Muscle of back (tissue), 11 donors: ENCODE measurements around the gene GRIP2. TPM values are rescaled to one million over a fixed set of nuclear protein-coding genes. Genes with fewer than 3 reads are reported as not detected.

ENCODE experiments used
- DNase-seq, 3 donors: peaks; one replicate each; pipeline versions ENCODE4 v3.0.0 to v3.0.0-alpha.2; 2013
- polyA plus RNA-seq, 10 donors: library from polyadenylated mRNA; unstranded; fragments of 120-200 nt; gene quantifications; one replicate each; pipeline ENCODE4 v1.2.1, GENCODE V29; 2013; ENCODE audit not compliant: insufficient read length in 10 of 10

Gene GRIP2
- polyA plus RNA-seq, 10 donors: 9.5 to 33.7 (median 24.6) TPM

DNA sequence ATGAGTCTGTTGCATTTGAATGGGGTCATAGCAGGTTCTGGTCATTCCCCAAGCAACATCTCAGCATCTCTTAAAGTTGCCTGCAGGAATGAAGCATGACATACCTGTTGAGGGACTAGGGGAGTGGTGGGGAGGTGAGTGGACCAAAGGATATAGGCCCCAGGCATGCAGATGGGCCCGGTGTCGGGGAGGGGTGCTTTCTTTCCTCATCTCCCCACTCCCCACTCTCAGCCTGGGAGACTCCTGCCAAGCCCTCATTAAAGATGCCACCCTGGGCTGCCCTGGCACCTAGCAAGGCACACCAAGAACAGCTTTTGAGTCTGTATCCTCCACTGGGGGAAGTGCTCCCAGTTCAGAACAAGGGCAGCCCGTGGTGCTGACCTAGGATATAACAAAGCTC, 54.2 kb downstream of the GRIP2 start:
- DNase-seq: no peak

DNA sequence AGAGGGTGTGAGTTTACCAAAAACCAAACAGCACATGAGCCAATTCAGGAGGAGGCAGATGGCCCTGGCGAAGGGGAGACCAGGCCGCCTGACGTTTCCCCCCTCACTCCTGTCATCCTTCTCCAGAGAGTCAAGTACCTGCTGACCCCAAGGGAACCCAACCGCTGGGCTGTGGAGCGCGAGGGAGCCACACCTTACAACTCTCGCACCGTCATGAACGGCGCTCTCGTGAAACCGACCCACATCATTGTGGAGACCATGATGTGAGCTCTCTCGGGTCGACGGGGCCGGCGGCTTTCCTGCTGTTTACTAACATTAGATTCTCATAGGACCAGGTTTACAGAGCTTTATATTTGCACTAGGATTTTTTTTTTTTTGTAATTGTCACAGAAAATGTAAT, 55.4 kb downstream of the GRIP2 start:
- DNase-seq: no peak

DNA sequence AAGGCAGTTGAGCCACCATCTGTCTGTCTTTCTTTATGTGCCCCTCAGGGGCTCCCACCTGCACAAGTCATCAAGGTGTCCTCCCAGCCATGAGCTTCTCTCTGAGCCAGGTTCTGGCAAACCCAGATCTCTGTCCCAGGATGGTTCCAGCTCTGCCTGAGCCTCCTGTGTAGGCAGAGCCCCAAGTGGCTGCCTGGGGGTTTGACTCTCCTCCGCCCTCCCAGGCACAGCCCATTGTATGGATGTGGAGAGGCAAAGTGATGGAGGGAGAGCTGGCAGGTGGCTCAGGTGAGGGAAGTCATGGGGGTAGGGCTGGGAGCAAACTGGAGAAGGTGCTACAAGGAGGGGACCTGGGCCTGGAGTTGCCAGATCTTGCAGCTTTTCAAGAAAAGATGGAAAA, 56.9 kb downstream of the GRIP2 start:
- no peak for DNase-seq

- peak in 2 of 3 donors; percentile 50 to 73 for DNase-seq
Observed at GRCh38 chr3:14482271-14482721, 57.8 kb downstream of the GRIP2 start.

GRCh38 chr3:14481646-14482036, 58.5 kb downstream of the GRIP2 start:
- DNase-seq: no peak

DNA sequence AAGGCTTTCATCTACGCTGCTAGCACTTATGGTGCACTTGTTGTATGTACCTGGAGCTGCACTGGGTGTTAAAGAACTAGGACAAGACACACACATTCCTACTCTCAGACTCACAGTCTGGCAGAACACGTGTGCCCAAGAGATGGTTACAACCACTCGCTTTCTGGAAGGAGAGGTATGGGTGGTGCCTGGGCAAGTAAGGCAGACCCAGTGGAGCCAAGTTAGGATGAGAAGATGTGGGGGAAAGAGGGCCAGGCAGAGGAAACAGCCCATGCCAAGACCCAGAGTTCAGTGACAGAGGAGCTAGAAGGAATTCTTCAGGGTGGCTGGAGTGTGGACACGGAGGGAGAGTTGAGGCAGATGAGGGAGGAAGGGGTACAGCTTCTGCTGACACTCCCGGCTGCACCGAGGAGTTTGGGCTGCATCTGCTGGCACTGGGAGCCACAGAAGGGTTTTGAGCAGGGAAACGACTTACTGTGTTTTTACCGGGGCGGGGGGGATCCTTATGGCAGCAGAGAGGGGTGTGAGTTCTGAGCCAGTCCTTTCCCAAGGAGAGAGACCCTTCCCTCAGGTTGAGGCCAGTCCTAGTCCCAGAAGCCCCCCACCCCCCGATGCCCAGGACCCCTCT, 59.0 kb downstream of the GRIP2 start:
- DNase-seq: no peak

DNA sequence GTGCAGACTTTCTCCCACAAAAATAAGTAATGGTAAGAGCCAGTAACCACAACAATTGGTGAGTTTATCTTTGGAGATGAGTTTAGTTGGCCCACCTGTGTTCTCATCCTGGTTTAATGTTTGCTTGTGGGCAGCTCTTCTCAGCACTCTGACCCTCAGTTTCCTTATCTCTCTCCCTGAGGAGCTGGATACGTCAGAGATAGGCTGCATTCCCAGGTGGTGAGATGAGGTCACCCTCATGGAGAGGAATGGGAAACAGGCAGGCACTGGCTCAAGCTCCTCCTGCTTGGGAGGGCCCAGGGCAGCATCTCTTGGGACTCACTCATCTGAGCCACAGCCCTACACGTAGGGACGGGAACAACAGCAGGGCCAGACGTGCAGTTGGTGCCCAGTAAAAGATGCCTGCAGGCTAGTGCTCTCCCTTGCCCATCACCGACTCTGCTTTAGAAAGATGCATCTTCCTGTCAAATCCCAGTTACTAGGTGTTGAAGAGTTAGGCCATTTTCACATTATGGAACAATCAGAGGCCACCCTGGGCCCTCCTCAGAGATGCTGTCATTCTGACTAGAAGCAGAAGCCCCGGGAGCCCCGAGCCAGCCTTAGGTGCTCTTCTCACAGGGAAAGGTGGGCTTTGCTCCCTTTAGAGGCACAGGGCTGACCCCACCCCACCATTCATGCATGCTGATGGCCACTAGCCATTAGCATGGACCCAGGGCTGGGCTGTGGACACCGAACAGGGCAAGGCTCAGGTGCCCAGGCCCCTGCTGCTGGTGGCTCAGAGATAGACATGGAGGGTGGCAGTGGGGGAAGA, 59.7 kb downstream of the GRIP2 start:
- no peak for DNase-seq

- DNase-seq: no peak
Observed at GRCh38 chr3:14479591-14479990, 60.6 kb downstream of the GRIP2 start.

DNA sequence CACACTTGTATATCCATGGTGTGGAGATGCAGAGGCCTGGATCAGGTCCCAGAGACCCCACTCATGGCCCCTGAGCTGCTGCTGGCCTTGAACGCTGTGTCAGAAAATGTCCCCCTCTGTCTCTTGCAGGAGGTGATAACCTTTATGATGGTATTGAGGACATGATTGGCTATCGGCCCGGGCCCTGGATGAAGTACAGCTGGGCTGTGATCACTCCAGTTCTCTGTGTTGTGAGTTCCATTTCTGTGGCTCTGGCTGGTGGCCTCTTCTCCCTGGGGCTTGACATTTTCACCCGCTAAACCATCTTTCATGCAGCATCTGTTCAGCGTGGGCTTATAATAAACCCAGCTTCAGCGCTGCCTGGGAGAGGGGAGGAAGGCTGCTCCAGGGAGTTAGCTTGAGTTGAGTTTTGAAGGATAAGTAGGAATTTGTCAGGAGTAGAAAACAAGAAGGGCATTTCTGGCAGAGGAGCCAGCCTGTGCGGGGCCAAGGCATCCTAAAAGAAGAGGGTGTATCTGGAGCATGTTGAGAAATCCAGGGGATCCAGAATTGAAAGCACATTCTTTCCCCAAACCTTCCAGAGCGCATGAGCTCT, 61.1 kb downstream of the GRIP2 start:
- no peak for DNase-seq

DNA sequence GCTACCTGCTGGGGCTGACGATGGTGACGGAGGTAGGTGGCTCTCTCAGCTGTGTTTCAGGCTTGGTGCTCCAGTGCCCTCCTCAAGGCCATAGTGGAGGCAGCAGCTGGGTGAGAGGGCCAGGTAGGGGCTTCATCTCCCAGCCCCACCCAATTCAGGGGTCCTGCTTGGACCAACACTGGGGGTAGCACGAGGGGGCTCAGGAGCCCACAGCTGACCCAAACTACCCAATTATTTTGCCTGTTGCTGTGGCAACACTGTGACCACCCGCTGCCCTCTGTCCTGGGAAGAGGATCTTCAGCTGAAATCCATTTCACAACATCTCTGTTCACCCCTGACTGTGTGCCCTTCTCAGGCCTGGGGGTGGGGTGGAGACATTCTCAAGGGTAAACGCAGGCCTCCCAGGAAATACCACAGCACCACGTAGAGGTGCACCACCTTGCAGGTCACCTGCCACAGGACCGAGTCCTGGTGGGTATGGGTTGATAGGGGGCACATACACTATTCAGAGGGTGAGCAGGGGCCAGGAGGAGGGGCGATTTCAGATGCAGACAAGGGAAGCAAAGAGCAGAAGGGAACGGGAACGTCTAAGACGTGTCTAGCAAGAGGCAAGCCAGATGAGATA, 62.7 kb downstream of the GRIP2 start:
- no peak for DNase-seq

DNA sequence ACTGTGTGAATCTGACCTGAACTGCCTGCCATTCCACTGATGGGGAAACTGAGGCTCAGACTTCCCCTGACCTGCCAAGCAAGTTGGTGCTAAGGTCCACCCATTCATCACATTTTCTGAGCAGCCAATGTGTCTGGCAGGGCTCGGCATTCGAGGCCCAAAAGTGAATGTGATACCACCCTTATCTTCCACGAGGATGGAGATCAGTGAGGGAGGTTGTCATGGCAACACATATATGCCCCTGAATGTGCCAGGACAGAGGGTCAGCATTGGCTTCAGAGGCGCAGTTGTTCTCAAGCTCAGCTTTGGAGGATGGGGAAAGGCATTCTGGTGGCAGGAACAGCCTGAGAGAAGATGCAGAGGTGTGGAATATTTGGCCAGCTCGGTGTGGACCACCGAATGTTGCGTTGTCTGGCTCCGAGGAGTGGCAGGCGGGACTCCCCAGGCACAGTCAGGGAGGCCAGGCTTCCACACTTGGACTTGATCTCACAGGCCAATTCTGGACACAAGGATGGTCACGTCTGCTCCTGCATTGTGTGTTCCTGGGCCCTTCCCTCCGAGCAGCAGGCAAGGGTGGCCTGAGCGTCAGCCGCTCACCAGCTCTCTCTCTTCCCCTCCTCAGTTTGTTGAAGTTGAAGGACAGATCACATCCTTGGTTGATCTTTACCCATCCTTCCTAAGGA, 63.4 kb downstream of the GRIP2 start:
- no peak for DNase-seq

DNA sequence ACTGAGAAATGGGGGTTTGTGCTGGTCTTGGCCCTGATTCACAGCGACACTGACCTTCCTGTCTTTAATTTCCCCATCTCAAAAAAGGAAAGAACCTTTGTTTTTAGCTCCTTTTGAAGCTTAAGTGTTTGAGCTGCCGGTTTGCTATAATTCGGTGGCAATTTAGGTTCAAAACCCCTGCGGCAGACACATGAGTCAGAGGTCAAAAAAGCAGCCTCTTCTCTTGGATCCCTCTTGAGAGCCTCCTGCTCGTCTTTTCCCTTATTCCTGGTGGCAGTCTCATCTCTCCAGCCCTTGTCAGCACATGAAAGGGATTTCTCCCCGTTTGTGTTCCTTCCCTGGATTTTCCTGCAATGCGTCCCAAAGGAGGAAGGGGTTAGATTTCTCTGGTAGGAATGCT, 64.5 kb downstream of the GRIP2 start:
- DNase-seq: no peak

- no peak for DNase-seq
Observed at GRCh38 chr3:14474363-14475081, 65.6 kb downstream of the GRIP2 start.

DNA sequence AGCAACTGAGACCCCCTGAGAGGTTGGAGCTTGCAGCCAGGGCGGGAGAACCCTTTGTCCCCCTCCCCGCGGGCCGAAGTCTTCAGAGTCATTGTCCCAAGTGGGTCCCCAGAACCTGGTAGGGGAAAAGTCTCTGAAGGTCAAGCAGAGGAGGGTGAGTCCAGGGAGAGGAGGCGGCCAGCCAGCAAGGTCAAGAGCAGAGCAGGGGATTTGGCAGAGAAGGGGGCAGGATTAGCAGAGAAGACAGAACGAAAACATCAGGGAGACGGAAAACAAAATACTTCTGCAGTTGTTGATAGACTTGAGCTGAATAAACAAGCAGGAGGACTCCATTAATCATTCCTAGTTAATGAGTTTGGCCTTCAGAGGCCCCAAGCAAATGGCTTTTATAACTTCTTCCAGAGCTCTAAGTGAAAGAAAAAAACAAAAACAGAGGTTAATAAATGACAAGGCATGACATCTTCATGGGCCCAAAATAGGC, 66.7 kb downstream of the GRIP2 start:
- no peak for DNase-seq

DNA sequence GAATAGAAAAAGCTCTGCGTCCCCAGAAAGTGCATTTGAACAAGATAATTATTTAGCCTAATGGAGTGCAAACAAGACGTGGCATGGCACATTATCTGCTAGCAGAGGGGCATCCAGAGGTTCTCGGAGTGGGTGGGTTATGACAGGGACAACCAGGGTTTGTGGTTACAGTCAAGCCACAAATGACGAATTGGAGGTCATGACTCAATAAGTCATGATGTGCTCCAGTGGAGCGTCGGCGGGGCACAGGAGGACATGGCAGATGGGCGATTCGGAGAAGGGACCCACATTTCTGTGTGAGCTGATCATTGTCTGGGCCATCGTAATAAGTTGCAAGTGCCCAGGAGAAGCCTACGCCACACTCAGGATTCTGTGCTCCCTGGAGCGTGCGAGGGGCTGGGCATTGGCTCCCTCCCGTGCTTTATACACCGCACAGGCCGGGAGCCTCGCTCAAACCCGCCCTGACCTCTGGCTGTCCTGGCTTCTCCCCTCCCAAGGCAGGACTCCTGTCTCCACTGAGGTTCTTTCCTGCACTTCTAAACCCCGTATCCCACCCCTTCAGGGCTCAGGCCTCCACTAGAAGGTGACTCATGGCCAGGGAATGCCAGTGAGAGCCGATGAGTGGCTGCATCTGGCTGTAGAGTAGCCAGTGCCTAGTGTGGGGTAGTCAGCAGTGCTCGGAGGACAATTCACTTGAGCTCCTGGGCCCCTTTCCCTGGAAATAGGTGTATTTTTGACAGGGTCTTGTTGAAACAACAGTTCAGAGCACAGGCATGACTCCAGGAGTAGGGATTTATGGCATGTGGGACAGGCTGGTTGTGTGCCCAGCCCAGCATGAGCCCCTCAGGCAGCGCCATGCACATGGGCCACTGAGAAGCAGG, 67.4 kb downstream of the GRIP2 start:
- DNase-seq: peak in 1 of 3 donors; percentile 67

GRCh38 chr3:14471690-14472089, 68.5 kb downstream of the GRIP2 start:
- no peak for DNase-seq

GRCh38 chr3:14471016-14471415, 69.1 kb downstream of the GRIP2 start:
- no peak for DNase-seq

- peak in 1 of 3 donors; percentile 59 for DNase-seq
Observed at GRCh38 chr3:14470461-14470860, 69.7 kb downstream of the GRIP2 start.

DNA sequence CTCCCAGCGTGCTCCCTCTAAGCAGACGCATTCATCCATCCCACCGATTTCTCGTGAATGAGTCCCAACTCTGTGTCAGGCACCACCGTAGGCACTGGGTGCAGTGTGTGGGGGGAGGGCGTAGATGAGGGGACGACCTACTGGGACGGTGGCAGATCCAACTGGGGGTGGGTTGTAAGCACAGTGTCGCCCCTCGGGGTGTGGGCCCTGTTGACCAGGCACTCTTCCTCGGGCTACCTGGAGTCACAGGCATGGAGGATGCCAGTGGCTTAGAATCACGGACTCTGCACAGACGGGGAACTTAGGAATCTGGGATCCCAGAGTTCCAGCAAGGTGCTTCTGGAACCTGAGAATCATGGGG, 71.5 kb downstream of the GRIP2 start:
- DNase-seq: no peak
